Measurements from ENCODE around the gene GNL3L.
"Not testable (repeated sequence)": the region's sequence is repeated elsewhere in the genome, so short reads cannot be mapped to it uniquely, and the experiment has no call there.

GNL3L gene

GRCh38 chrX:54551801-54552200 is 21.8 kb downstream of the GNL3L start:
- no peak for DNase-seq

- not testable (repeated sequence) for DNase-seq
Measured at GRCh38 chrX:54555006-54555405, 25.0 kb downstream of the GNL3L start.

- no peak for DNase-seq
Measured at GRCh38 chrX:54560411-54560810, 30.4 kb downstream of the GNL3L start.

- DNase-seq = no peak
Measured at GRCh38 chrX:54561622-54562021, 31.6 kb downstream of the GNL3L start.

GRCh38 chrX:54564936-54565335 is 34.9 kb downstream of the GNL3L start:
- DNase-seq = no peak

GRCh38 chrX:54570332-54570731 is 40.3 kb downstream of the GNL3L start:
- DNase-seq = no peak

GRCh38 chrX:54572641-54573040 is 42.6 kb downstream of the GNL3L start:
- DNase-seq = not testable (repeated sequence)

GRCh38 chrX:54597728-54598127 is 67.7 kb downstream of the GNL3L start:
- no peak for DNase-seq

- no peak for DNase-seq
Measured at GRCh38 chrX:54602563-54602962, 72.5 kb downstream of the GNL3L start.
